GM23338 (cell line): ENCODE results near the gene EXOSC7.

Experiments
- CREB1 ChIP-seq: fragments of 250-450 bp; sonication (Bioruptor Pico); IDR thresholded peaks from 2 replicates; pipeline ENCODE4 v1.5.0; 2020; ENCODE audit warnings: low read depth, mild to moderate bottlenecking, moderate library complexity
- CTCF ChIP-seq, 2 experiments: fragments of 200-600 bp in 1 of 2; sonication (generic) in 1 of 2; conservative IDR thresholded peaks; 2 replicates each; pipeline versions ENCODE4 v1.5.1 to v1.6.1; 2016 to 2017; ENCODE audit warnings: antibody characterized with exemption in 2 of 2, low read depth in 2 of 2, mild to moderate bottlenecking in 2 of 2, moderate library complexity in 1 of 2
- EZH2 ChIP-seq: fragments of 200-600 bp; sonication (generic); IDR thresholded peaks from one replicate; pipeline ENCODE4 v1.8.0; 2017; ENCODE audit warnings: antibody characterized with exemption, mild to moderate bottlenecking, low read depth; ENCODE audit not compliant: unreplicated experiment
- EZH2phosphoT487 ChIP-seq: fragments of 200-600 bp; sonication (generic); IDR thresholded peaks from one replicate; pipeline ENCODE4 v1.8.1; 2018; ENCODE audit warnings: antibody characterized with exemption; ENCODE audit not compliant: unreplicated experiment
- JUNB ChIP-seq: IDR thresholded peaks from one replicate; pipeline ENCODE4 v1.6.1; 2016; ENCODE audit warnings: antibody characterized with exemption; ENCODE audit not compliant: unreplicated experiment
- POLR2AphosphoS5 ChIP-seq: IDR thresholded peaks from 2 replicates; pipeline ENCODE4 v1.6.1; 2016; ENCODE audit warnings: antibody characterized with exemption, low read depth
- REST ChIP-seq: IDR thresholded peaks from one replicate; pipeline ENCODE4 v1.6.1; 2018; ENCODE audit warnings: antibody characterized with exemption; ENCODE audit not compliant: unreplicated experiment
- ZNF114 ChIP-seq: fragments of 250-450 bp; sonication (Bioruptor Pico); IDR thresholded peaks from 2 replicates; pipeline ENCODE4 v1.5.0; 2020; ENCODE audit warnings: mild to moderate bottlenecking, moderate library complexity

GRCh38 chr3:45026957-45027356 lies 50.9 kb downstream of the EXOSC7 start:
- TF ChIP-seq EZH2phosphoT487 (no peak), CTCF (conservative IDR thresholded peaks at IDR 0.05; ENCODE audit: low read depth in 2 of 2) (no peak), CREB1 (no peak), POLR2AphosphoS5 (no peak), REST (no peak), EZH2 (no peak), JUNB (no peak), ZNF114 (CRISPR knock-in tag) (no peak)
